GM04504 (cell line): ENCODE results near the gene INTS14.
"Not testable (repeated sequence)": the region's sequence is repeated elsewhere in the genome, so short reads cannot be mapped to it uniquely, and the experiment has no call there.

Source experiments
- DNase-seq: peaks from one replicate; pipeline ENCODE4 v3.0.0-alpha.2; 2012; ENCODE audit warnings: low read depth

The INTS14 gene

GRCh38 chr15:65630760-65631159 is 19.8 kb upstream of the INTS14 start:
- no peak for DNase-seq

GRCh38 chr15:65629548-65629947 is 18.6 kb upstream of the INTS14 start:
- DNase-seq = no peak

- DNase-seq = no peak
These were observed 15.9 kb upstream of the INTS14 start for GRCh38 chr15:65626856-65627255.

GRCh38 chr15:65623103-65623502 is 12.2 kb upstream of the INTS14 start:
- no peak for DNase-seq

- DNase-seq = no peak
These were observed 10.7 kb upstream of the INTS14 start, which contains the start of gene SLC24A1 for GRCh38 chr15:65621638-65622037. Gene SLC24A1, plus strand, starts transcription at chr15:65621938. Its CDS starts 2,143 bp downstream, at chr15:65624081.

- DNase-seq = no peak
These were observed 9.9 kb upstream of the INTS14 start for GRCh38 chr15:65620833-65621232.

GRCh38 chr15:65619626-65620290 is 8.8 kb upstream of the INTS14 start:
- DNase-seq = no peak

GRCh38 chr15:65618560-65619109 is 7.7 kb upstream of the INTS14 start:
- no peak for DNase-seq

GRCh38 chr15:65615887-65616286 is 5.0 kb upstream of the INTS14 start:
- DNase-seq = not testable (repeated sequence)

GRCh38 chr15:65612949-65613744 is 2.2 kb upstream of the INTS14 start:
- no peak for DNase-seq

- no peak for DNase-seq
These were observed 1.6 kb upstream of the INTS14 start for GRCh38 chr15:65612616-65612946.

GRCh38 chr15:65611888-65612615 is 1.1 kb upstream of the INTS14 start:
- DNase-seq = no peak

- no peak for DNase-seq
These were observed 7.4 kb downstream of the INTS14 start for GRCh38 chr15:65603559-65603958.

GRCh38 chr15:65603134-65603533 is 7.8 kb downstream of the INTS14 start:
- no peak for DNase-seq

GRCh38 chr15:65599677-65600076 is 11.3 kb downstream of the INTS14 start:
- DNase-seq = no peak

- DNase-seq = no peak
These were observed 12.5 kb downstream of the INTS14 start for GRCh38 chr15:65598468-65598867.

- DNase-seq = no peak
These were observed 15.0 kb downstream of the INTS14 start for GRCh38 chr15:65595960-65596359.

GRCh38 chr15:65587094-65587493 is 23.8 kb downstream of the INTS14 start:
- DNase-seq = no peak

- DNase-seq = no peak
These were observed 26.7 kb downstream of the INTS14 start for GRCh38 chr15:65584241-65584640.

- DNase-seq = no peak
These were observed 27.2 kb downstream of the INTS14 start for GRCh38 chr15:65583701-65584100.

GRCh38 chr15:65580287-65580686 is 30.6 kb downstream of the INTS14 start:
- peak; percentile 44 for DNase-seq

- DNase-seq = no peak
These were observed 31.2 kb downstream of the INTS14 start for GRCh38 chr15:65579762-65580161.
